ENCODE data around the gene SCAP. TPM values are rescaled to one million over a fixed set of nuclear protein-coding genes. Genes with fewer than 3 reads are reported as not detected.

SCAP gene
- total and polyA plus RNA-seq, 2 of the 4 experiments (the other 2 are of a cell fraction): 25.3 to 34.6 TPM

- Histone ChIP-seq H3K4me1 (ENCODE audit: control insufficient read depth, insufficient read depth, low read length) (no peaks in the 10 kb centered on the region), H3K56ac (ENCODE audit: extremely low read depth, insufficient read depth, low read length) (no peak overlapping the region), H4K8ac (ENCODE audit: low read depth in 2 of 2, low read length in 2 of 2) (no peak overlapping the region), H3K27ac (ENCODE audit: insufficient read depth, low read length) (no peak overlapping the region), H2BK15ac (ENCODE audit: low read depth, low read length) (no peak overlapping the region), H2AFZ (replicated peaks; ENCODE audit: low read length, poor library complexity) (no peak overlapping the region), H2BK5ac (ENCODE audit: low read depth, low read length, poor library complexity, severe bottlenecking) (no peak overlapping the region), H3K9ac (ENCODE audit: low read depth, low read length) (no peak overlapping the region), H3K27me3 (ENCODE audit: control insufficient read depth, insufficient read depth, low read length) (no peaks in the 10 kb centered on the region), H3K9me3 (ENCODE audit: control insufficient read depth, insufficient read depth, low read length) (no peaks in the 10 kb centered on the region), H3K4ac (ENCODE audit: low read depth, low read length) (no peak overlapping the region), H3K4me2 (ENCODE audit: low read depth, low read length) (no peak overlapping the region), H2AK9ac (replicated peaks; ENCODE audit: low read depth, low read length, poor library complexity) (no peak overlapping the region), H2AK5ac (ENCODE audit: low read depth, low read length) (no peak overlapping the region), H3K9me1 (ENCODE audit: insufficient read depth, low read length) (no peaks in the 10 kb centered on the region), H4K91ac (ENCODE audit: insufficient read depth, low read depth, low read length) (no peak overlapping the region), H2BK120ac (ENCODE audit: low read depth, low read length) (no peak overlapping the region), H4K5ac (ENCODE audit: low read depth, low read length) (no peak overlapping the region), H4K20me1 (ENCODE audit: insufficient read depth, low read length) (peaks cover 26% of the 10 kb centered on the region), H3K4me3 (ENCODE audit: insufficient read depth, low read depth, low read length) (no peak overlapping the region), H3K14ac (replicated peaks; ENCODE audit: low read depth, low read length) (no peak overlapping the region), H3K23ac (ENCODE audit: low read depth, low read length) (no peak overlapping the region), H3K18ac (ENCODE audit: low read depth, low read length) (no peak overlapping the region), H3K79me1 (ENCODE audit: low read depth in 1 of 2, low read length in 2 of 2) (peaks cover 4 to 11% of the 10 kb centered on the region in 2 experiments; a peak in 2 of 4 replicates), H2BK20ac (ENCODE audit: low read depth, low read length) (no peak overlapping the region), H3K36me3 (ENCODE audit: control insufficient read depth, insufficient read depth, low read length) (peaks cover 81% of the 10 kb centered on the region)
- DNase-seq: no peak
- in situ Hi-C loops (cut with MboI; ENCODE audit: low sequenced_read_pairs): no loop called here
- WGBS, 2 experiments (ENCODE audit: extremely low coverage in 2 of 2, insufficient read length in 1 of 2): 94% methylated on average over 15 of the region's 30 CpGs; no CpG with 5 or more reads in 1 of the 2 experiments
- dilution Hi-C loops (cut with HindIII; ENCODE audit: low sequenced_read_pairs, unreplicated experiment): no loop called here
- no peak for ATAC-seq (ENCODE audit: low read depth)
- TF ChIP-seq MAZ (IDR thresholded peaks at IDR 0.05; ENCODE audit: borderline replicate concordance, low read depth, low read length) (no peak), ELK1 (IDR thresholded peaks at IDR 0.05; ENCODE audit: borderline replicate concordance, low read depth, low read length) (no peak), SMC3 (IDR thresholded peaks at IDR 0.05; ENCODE audit: low read depth, low read length) (no peak), FOS (IDR thresholded peaks at IDR 0.05; ENCODE audit: low read depth, low read length) (no peak), POLR2A (IDR thresholded peaks at IDR 0.05; ENCODE audit: low read depth, low read length) (no peak), MXI1 (IDR thresholded peaks at IDR 0.05; ENCODE audit: borderline replicate concordance, low read depth, low read length) (no peak)
- TF ChIP-seq, protein P1, sequence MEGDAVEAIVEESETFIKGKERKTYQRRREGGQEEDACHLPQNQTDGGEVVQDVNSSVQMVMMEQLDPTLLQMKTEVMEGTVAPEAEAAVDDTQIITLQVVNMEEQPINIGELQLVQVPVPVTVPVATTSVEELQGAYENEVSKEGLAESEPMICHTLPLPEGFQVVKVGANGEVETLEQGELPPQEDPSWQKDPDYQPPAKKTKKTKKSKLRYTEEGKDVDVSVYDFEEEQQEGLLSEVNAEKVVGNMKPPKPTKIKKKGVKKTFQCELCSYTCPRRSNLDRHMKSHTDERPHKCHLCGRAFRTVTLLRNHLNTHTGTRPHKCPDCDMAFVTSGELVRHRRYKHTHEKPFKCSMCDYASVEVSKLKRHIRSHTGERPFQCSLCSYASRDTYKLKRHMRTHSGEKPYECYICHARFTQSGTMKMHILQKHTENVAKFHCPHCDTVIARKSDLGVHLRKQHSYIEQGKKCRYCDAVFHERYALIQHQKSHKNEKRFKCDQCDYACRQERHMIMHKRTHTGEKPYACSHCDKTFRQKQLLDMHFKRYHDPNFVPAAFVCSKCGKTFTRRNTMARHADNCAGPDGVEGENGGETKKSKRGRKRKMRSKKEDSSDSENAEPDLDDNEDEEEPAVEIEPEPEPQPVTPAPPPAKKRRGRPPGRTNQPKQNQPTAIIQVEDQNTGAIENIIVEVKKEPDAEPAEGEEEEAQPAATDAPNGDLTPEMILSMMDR (conservative IDR thresholded peaks at IDR 0.05; ENCODE audit: low read depth, low read length): no peak
- BruUV-seq (replicated peaks): TSS peak; percentile 47
- intact Hi-C loops (cut with micrococcal nuclease): no loop called here
- CTCF ChIA-PET: no interaction called here
- POLR2A ChIA-PET (ENCODE audit: unreplicated experiment): no interaction called here
Observed at GRCh38 chr3:47410801-47411646, 64.7 kb downstream of the SCAP start.

All from IMR-90 (cell line).